ENCODE results near the gene EYS. TPM values are rescaled to one million over a fixed set of nuclear protein-coding genes. Genes with fewer than 3 reads are reported as not detected.

Gene EYS
- total and polyA plus RNA-seq, 9 of the 15 experiments (the other 6 are each of a cell fraction or from before 2014, with no cell fraction given) = 0.03 to 0.36 (median 0.10) TPM; not detected in 2

DNA sequence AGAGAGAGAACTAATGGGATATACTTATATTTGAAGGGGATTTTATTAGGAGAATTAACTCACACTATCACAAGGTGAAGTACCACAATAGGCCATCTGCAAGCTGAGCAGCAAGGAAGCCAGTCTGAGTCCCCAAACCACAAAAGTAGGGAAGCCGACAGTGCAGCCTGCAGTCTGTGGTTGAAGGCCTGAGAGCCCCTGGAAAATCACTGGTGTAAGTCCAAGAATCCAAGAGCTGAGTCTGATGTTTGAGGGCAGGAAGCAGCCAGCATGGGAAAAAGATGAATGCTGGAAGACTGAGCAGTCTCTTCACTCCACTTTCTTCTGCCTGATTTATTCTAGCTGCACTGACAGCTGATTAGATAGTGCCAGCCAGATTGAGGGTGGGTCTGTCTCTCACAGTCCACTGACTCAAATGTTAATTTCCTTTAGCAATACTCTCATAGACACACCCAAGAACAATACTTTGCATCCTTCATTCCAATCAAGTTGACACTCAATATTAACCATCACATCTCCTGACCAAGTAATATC is 1247.5 kb downstream of the EYS start:
- Histone ChIP-seq H4K20me1 (replicated peaks; ENCODE audit: control insufficient read depth, insufficient read depth, low read length) (no peaks in the 10 kb centered on the region), H3K4me3 (no peak overlapping the region), H3K9me1 (ENCODE audit: control insufficient read depth, insufficient read depth, low read length) (no peaks in the 10 kb centered on the region), H3K9ac (ENCODE audit: insufficient read depth in 1 of 2, low read depth in 2 of 2, low read length in 2 of 2) (no peak overlapping the region), H3K27me3 (ENCODE audit: control insufficient read depth in 2 of 2, insufficient read depth in 2 of 2, low read length in 2 of 2) (no peaks in the 10 kb centered on the region), H3K4me1 (replicated peaks in 1 of 2; ENCODE audit: control insufficient read depth in 2 of 2, insufficient read depth in 2 of 2, low read length in 2 of 2) (no peaks in the 10 kb centered on the region), H3K27ac (ENCODE audit: extremely low read depth, low read depth, low read length) (no peak overlapping the region), H3K36me3 (ENCODE audit: control insufficient read depth, insufficient read depth, low read length) (no peaks in the 10 kb centered on the region), H2AFZ (ENCODE audit: low read depth, low read length) (no peak overlapping the region), H3K4me2 (ENCODE audit: insufficient read depth, low read length) (no peak overlapping the region), H3K9me3 (replicated peaks; ENCODE audit: control insufficient read depth, insufficient read depth, low read depth, low read length) (no peaks in the 10 kb centered on the region; the same call in 1 of the 2 replicates), H3K79me2 (ENCODE audit: control insufficient read depth, insufficient read depth, low read length) (no peaks in the 10 kb centered on the region)
- ChIA-PET CTCF (ENCODE audit: low intra/inter-chr PET ratio) (no interaction called here), POLR2A (no interaction called here)
- WGBS (ENCODE audit: insufficient coverage, low coverage, missing lambda C conversion rate) = 0% methylated on average over 1 of the region's 1 CpG
- in situ Hi-C loops (cut with MboI) (no loop called here), intact Hi-C loops (cut with micrococcal nuclease) (no loop called here)
- ATAC-seq (no peak), DNase-seq (ENCODE audit: extremely low read depth in 1 of 4, low spot score in 3 of 4) (no peak), FAIRE-seq (no peak)
- BruUV-seq (replicated peaks) = no TSS peak
- TF ChIP-seq, protein P1, sequence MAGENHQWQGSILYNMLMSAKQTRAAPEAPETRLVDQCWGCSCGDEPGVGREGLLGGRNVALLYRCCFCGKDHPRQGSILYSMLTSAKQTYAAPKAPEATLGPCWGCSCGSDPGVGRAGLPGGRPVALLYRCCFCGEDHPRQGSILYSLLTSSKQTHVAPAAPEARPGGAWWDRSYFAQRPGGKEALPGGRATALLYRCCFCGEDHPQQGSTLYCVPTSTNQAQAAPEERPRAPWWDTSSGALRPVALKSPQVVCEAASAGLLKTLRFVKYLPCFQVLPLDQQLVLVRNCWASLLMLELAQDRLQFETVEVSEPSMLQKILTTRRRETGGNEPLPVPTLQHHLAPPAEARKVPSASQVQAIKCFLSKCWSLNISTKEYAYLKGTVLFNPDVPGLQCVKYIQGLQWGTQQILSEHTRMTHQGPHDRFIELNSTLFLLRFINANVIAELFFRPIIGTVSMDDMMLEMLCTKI (IDR thresholded peaks at IDR 0.05; ENCODE audit: partially characterized antibody) = no peak
- TF ChIP-seq RBM34 (IDR thresholded peaks at IDR 0.05; ENCODE audit: borderline replicate concordance, insufficient read depth, low read length) = no peak
- TF ChIP-seq, protein P2, sequence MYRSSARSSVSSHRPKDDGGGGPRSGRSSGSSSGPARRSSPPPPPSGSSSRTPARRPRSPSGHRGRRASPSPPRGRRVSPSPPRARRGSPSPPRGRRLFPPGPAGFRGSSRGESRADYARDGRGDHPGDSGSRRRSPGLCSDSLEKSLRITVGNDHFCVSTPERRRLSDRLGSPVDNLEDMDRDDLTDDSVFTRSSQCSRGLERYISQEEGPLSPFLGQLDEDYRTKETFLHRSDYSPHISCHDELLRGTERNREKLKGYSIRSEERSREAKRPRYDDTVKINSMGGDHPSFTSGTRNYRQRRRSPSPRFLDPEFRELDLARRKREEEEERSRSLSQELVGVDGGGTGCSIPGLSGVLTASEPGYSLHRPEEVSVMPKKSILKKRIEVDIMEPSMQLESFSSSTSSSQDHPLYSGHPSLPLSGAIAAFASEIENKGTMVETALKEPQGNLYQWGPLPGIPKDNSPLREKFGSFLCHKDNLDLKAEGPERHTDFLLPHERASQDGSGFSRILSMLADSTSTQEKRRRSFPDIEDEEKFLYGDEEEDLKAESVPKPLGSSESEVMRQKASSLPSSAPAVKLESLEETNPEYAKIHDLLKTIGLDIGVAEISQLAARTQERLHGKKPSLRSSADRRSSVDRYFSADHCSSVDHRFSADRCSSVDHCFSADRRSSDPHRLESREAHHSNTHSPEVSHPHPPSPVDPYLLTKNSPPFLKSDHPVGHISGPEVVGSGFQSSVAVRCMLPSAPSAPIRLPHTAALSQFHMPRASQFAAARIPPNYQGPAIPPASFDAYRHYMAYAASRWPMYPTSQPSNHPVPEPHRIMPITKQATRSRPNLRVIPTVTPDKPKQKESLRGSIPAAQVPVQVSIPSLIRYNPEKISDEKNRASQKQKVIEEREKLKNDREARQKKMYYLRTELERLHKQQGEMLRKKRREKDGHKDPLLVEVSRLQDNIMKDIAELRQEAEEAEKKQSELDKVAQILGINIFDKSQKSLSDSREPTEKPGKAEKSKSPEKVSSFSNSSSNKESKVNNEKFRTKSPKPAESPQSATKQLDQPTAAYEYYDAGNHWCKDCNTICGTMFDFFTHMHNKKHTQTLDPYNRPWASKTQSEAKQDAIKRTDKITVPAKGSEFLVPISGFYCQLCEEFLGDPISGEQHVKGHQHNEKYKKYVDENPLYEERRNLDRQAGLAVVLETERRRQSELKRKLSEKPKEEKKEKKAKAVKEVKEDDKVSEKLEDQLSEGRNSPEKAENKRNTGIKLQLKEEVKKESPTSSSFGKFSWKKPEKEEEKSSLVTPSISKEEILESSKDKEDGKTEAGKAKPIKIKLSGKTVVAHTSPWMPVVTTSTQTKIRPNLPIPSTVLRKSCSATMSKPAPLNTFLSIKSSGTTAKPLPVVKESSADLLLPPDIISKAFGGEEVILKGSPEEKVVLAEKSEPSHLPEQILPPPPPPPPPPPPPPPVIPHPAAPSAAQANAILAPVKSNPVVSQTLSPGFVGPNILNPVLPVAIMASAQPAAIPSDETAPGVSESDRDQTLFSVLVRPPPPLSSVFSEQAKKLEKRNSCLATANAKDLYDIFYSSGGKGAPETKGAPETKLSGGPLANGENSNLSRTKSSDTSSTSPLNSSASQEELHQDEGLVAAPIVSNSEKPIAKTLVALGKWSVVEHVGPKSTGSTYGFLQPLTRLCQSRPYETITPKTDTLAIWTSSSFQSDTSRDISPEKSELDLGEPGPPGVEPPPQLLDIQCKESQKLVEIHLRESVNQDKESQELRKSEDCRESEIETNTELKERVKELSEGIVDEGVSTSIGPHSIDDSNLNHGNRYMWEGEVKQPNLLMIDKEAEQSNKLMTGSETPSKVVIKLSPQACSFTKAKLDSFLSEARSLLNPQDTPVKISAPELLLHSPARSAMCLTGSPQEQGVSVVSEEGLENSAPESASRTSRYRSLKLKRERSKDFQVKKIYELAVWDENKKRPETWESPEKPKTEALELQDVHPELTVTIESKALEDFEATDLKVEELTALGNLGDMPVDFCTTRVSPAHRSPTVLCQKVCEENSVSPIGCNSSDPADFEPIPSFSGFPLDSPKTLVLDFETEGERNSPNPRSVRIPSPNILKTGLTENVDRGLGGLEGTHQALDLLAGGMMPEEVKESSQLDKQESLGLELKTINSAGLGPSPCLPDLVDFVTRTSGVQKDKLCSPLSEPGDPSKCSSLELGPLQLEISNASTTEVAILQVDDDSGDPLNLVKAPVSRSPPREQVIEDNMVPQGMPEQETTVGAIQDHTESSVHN (IDR thresholded peaks at IDR 0.05; ENCODE audit: borderline replicate concordance in 1 of 2, low read depth in 1 of 2) = no peak
- TF ChIP-seq NFE2 (IDR thresholded peaks at IDR 0.05; ENCODE audit: low read depth) = no peak
- TF ChIP-seq ZNF436 (CRISPR knock-in tag; IDR thresholded peaks at IDR 0.05) = no peak
- no peak for TF ChIP-seq SAFB (IDR thresholded peaks at IDR 0.05; ENCODE audit: borderline replicate concordance, low read depth, low read length)
- TF ChIP-seq, protein P3, sequence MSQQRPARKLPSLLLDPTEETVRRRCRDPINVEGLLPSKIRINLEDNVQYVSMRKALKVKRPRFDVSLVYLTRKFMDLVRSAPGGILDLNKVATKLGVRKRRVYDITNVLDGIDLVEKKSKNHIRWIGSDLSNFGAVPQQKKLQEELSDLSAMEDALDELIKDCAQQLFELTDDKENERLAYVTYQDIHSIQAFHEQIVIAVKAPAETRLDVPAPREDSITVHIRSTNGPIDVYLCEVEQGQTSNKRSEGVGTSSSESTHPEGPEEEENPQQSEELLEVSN (IDR thresholded peaks at IDR 0.05; ENCODE audit: borderline replicate concordance in 1 of 2, extremely low read depth in 1 of 2, insufficient read depth in 1 of 2, insufficient read length in 1 of 2, low read depth in 1 of 2, low read length in 1 of 2, poor library complexity in 1 of 2, severe bottlenecking in 1 of 2) = no peak
- TF ChIP-seq MCM7 (IDR thresholded peaks at IDR 0.05) = no peak
- no peak for TF ChIP-seq PTTG1 (tag; IDR thresholded peaks at IDR 0.05; ENCODE audit: low read depth)
- no peak for TF ChIP-seq GTF2F1 (IDR thresholded peaks at IDR 0.05; ENCODE audit: low read depth, low read length)
